HG03558 (cell line): Measurements from ENCODE around the gene TMEM250.

Source experiments
- ATAC-seq: cut with Tn5 transposase; IDR thresholded peaks from one replicate; pipeline ENCODE4 v1.9.1; 2021; ENCODE audit warnings: moderate number of reproducible peaks; ENCODE audit not compliant: unreplicated experiment; ENCODE audit errors: extremely low read depth

TMEM250 gene

GRCh38 chr9:136098210-136098609 is 20.5 kb downstream of the TMEM250 start:
- no peak for ATAC-seq

DNA sequence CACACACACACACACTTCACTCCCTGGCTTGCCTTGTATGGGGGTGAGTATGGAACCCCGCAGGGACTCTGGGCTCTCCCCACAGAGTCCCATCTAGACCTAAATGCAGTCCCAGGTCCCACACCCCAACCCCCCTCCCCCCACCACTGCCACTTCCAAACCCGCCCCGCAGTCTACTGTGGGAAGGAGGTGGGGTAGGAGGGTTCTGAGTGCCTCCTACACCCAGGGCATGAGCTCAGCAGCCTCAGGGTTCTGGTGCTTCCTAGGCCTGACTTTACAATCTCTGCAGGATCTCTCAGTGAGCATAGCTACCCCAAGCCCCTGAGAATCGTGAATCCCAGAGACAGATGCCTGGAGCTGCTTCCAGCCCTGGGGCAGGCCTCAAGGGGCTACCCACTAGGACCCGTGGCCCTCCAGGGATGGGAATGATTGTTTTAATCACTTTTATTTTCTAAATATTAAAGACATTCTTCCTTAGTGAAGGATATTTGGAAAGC is 22.1 kb downstream of the TMEM250 start:
- no peak for ATAC-seq

DNA sequence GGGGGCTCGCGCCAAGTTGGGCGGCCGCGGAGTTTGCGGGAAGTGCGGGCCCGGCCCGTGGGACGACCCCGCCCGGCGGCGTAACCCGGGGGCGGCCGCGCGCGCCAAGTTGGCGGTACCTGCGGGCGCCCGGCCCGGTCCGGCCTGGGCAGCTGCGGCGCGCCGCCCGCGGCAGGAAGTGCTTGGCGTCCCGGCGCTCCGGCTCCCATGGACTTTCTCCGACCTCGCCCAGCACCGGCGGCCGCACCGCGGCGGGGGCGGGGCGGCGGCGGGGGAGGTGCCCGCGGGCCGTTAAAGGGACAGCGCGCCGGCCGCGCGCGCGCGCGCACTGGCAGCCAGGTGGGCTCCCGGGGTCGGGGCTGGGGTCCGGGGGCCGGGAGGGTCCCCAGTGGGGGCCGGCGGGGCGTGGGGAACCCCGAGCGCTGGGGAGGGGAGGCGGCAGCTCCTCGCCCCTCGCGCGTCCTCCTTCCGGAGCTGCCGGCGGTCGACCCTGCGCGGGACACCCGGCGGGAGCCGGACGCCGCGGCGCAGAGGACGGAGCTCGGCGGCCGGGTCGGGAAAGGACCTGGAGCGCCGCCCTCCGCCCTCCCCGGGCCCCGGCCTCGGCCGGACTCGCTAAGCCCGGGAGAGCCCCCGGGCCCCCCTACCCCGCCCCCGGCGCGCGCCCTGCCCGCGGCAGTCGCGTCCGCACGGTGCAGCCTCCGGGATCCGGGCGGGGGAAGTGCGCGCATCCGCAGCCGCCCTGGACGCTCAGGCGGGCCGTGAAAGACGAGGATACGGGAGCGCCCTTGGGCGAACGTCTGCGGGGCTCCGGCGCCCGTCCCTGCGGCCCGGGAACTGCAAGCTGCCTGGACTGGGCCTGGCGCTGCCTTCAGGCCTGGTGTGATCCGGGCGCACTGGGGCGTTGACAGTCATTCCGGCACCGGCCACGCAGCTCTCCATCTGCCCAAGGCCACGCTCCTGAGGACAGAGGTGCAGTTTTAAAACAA is 23.3 kb downstream of the TMEM250 start, which contains the start of gene NACC2:
Gene NACC2 (minus strand): TSS at position 220 of the 989 bp plus-strand sequence. CDS start 44,768 bp downstream, outside the sequence.
- no peak for ATAC-seq

DNA sequence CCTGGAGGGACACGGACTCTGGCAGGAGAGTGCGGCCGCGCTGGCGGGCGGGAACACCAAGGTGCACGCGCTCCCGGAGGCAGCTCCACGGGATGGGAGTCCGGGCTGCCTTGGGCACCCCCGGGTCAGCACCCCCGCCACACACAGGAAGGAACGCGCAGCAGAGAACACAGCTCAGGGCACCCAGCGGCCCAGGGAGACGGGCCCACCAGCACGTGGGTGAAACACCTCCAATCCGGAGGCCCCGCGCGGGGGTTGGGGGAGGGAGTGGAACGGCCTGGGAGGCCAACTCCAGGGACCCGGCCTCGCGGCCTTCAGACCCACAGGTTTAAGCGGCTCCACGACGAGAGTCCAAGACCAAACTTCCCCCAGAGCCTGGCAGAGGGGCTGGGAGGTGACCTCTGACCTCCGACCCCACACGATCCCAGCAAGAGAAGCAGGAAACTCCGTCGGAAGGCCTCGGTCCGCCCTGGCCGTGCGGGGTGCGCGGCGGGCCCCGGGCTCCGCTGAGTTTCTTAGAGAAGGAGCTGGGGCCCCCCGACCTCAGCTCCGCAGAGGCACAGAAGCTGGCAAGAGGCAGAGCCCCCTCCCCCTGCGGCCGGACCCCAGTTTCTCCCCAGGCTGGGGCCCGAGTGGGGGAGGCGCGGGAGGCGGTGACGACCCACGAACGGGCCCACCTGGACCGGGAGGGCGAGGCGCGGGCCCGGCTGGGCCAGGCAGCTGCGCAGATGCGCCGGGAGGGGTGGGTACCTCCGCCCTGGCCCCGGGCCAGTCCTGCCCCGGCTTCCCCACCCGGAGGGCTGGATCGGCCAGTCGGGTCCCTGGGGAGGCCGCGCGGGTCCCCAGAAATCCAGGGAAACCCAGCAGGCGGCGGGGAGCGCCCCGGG is 24.4 kb downstream of the TMEM250 start:
- no peak for ATAC-seq

DNA sequence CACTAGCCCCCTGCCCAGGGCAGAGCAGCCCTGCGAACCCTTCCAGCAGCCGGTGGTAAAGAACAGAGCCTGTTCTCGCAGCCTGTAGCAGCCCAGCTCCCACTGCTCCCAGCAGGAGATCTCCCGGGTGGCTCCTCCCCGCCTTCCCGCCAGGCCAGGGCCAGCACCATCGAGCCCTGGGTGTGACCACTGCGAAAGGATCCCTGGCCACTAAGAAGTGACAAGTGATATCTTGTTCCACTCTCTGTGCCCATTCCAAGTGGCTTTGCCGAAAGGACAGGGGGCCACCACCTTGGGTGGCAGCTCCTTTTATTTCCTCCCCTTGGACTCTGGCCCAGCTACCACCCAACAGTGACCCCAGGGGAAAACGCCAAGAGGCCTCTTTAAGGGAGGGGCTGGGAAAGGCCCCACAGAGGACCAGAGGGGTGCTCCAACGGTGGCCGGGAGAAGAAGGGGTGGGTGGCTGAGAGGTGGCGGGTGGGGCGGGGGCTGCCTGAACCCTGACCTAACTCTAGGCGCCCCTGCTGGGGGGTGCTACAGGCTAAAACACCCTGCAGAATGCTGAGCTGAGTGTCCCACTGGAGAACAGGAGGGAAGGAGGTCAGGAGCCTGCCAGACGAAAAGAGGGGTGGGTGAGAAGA is 25.2 kb downstream of the TMEM250 start:
- no peak for ATAC-seq

- no peak for ATAC-seq
Observed at GRCh38 chr9:136092741-136093140, 25.9 kb downstream of the TMEM250 start.

DNA sequence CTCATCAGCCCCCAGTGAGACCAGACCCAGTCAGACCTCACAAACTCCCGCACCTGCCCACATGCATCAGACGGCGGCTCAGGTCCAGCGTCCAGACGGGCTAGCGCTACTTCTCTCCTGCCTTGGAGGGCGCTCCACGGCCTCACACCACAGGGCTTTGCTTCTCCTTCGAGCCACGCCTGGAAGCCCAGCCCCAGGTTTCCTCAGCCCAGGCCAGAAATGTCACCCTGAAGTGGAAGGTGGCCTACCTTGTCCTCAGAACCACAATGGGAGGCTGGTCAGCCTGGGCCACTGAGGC is 26.4 kb downstream of the TMEM250 start:
- ATAC-seq, result no peak

DNA sequence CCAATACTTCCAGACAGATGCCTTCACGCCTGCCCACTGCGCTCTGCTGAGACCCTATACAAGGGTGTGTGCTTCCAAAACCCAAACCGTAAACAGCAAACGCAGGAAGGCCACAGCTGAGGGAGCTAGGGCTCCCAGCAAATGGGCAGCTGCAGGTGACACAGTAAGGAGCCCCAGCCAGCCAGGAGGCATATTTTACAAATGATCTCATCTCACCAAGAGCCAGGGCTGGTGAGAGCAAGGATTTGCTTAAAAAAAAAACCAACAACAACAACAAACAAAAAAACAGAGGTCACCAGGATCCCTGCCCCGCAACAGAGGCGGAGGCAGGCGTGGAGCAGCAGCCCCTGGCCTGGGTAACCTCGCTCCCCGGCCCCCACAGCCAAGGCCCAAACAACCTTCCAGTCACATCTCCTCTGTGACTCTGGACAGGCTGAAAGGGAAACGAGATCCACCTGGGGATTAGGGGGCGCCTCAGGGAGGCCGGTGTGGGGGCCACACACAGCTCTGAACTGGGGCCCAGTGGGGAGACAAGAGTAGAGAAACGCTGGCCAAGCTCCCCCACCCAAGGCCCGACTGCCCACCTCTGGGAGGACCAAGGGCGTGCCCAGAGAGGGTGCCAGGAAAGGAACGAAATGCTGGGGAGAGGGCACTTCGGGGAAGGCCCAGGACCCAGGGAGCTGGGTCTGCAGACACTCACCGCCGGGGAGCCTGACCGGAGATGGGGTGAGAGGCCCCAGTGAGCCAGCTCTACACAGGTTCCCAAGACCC is 26.9 kb downstream of the TMEM250 start:
- no peak for ATAC-seq

DNA sequence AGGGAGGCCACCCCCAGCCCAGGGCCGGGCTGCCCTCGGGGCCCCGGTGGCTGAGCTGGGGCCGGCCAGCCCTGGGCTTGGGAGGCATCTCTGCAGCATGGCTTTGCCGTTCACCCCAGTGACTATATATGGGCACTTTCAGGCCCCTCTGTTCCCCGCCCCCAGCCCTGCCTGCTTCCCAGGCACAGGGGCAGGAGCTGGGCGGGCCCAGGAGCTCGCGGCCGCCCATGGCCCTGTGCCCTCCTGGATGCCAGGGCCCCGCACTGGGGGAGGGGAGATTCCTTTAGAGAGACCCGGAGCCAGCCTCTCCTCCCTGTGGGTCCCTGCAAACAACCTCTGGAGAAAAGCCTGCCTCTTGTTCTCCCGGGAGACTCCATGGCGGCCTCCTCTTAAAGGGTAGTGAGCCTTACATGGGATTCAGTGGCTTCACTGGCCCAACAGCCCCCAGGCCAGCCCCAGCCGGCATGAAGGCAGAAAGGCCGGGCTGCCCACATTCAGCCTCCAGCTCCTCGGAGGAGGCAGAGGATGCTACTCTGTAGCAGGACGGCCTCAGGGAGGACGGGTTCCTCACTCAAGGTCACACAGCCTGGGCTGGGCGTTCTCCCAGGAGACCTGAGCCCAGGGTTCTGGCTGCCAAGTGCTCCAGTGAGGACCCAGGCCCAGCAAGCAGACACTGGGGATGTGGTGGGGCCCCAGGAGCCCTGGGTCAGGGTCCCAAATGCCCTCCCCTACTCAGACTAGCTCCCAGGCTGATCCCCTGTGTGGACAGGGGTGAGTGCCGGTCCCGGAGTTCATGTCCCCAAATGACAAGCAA is 27.7 kb downstream of the TMEM250 start:
- ATAC-seq, result no peak

GRCh38 chr9:136090056-136090735 is 28.5 kb downstream of the TMEM250 start:
- no peak for ATAC-seq

DNA sequence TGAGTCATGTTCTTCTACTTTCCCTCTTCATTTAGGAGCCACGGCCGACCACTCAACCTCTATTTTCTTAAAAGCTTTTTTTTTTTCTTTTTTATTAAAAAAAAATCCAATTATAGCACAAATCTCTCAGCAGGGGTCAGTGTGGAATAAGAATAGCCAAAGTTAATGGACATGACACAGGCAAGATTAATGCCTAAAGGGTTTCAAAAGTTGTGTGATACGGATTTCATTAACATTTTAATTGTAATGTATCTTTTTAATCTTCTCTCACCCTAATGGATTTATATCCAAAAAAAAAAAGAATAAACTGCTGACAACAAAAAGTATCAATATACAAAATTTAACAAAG is 29.0 kb downstream of the TMEM250 start:
- no peak for ATAC-seq

DNA sequence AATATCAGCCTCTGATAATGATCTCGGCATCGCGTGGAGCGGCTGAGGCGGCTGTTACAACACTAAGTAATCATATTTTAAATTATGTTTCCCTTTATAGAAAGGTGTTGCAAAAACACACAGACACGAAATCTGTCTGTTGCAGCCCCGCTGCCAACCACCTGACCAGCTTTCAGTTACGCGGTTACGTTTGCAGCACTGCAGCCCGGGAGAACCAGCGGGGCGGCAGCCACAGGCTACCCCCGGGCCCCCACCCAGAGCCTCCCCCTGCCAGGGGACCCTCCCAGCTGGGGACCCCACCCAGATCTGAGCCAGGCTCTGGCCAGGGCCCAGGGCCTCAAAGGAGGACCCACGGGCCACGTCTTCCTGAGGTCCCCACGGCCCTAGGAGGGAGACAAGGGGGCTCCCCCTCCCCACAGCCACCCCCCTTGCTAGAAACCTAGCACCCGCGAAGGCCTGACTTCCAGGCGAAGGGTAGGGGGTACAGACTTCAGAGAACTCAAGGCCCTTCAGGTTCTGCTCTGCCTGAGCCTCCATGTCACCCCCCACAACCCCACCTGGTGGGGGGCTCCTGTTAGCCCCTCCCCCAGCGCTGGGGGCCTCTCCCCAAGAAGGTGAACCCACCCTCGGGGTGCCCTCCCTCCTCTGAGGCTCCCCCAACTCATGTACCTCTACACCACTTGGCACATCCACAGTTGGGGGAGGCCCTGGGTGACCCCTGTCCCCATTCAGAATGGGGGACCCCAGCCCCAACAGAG is 29.6 kb downstream of the TMEM250 start:
- no peak for ATAC-seq

DNA sequence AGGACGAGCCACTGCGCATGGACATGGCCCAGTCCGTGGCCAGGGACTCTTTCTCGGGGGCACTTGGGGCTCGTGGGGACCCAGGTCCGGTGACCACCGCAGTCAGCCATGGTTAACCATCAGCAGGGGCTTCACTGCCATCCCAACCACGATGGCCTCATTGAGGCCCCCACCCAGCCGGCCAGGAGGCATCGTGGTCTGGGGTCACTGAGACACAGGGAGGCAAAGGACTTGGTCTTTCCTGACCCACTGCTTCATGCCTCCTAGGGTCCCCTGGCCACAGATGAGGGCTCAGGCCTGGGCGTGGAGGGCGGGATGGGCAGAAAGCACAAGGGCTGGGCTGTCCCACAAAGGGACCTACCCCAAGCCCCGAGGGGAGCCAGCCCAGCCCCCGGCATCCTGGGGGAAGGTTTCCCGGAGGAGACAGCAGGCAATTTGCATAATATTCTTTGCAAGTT is 30.2 kb downstream of the TMEM250 start:
- no peak for ATAC-seq

DNA sequence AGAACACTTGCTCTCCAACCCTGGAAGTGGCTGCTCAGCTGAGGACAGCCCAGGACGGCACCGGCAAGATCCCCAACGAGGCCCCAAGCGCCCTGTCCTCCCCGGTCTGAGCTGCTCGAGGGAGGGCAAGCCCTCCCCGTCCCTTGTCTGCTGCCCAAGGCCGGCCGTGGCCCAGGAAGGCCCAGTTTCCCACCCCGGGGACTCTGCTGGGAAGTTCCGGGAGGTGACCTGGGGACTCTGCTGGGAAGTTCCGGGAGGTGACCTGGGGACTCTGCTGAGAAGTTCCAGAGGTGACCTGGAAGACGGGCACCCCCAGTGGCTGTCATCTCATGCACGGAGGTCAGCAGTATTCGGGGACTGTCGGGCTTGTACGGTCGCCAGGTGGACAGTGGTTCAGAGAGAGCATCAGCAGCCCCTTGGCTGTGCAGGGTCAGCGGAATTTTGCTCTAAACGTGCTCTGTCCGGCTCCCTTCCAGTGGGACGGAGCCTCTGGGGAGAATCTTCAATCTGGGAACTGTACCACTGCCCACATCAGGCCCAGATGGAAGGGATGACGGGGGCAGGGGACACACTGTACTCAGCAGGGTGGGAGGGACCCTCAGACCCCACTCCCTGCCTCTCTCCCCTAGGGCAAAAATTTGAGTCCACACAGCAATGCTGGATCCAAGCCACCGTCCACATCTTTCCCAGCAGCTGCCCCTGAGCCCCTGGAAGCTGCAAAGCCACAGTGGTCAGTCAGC is 30.8 kb downstream of the TMEM250 start:
- no peak for ATAC-seq

- ATAC-seq, result no peak
Observed at GRCh38 chr9:136086951-136087740, 31.5 kb downstream of the TMEM250 start.

GRCh38 chr9:136086213-136086881 is 32.3 kb downstream of the TMEM250 start:
- no peak for ATAC-seq
